ENCODE measurements around the gene APP. TPM values are rescaled to one million over a fixed set of nuclear protein-coding genes. Genes with fewer than 3 reads are reported as not detected.

The APP gene
- total RNA-seq, 1 donor from 2014 or later: 1,790 TPM

DNA sequence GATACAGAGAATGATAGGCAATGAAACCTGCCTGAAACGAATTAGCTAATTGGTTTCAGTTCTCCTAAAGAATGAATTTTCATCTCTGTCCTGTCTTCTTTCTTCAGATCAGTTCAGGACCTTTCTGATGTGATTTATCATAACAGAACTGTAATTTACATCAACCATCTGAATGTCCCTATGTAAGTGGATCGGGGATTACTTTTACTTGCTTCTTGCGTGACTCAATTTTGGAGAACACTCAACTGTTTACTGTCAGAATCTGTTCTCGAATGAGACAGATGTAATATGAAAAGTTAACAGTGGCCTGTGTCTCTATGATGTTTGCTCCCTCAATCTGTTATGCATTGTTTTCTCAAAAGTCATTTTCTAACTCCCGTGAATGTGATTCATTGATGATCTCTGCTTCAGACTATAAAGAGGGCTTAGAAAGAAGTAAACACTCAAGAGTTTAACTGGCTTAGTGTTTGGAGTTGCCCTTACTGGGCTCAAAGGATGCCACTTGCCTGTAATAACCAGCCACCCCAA lies 324.8 kb downstream of the APP start:
- no peak for DNase-seq (ENCODE audit: extremely low read depth, low read depth, low spot score)

- DNase-seq (ENCODE audit: extremely low read depth, low read depth, low spot score): no peak
Measured at GRCh38 chr21:25842925-25843324, 327.6 kb downstream of the APP start.

GRCh38 chr21:25838809-25839208 lies 331.8 kb downstream of the APP start:
- no peak for DNase-seq (ENCODE audit: extremely low read depth, low read depth, low spot score)

- no peak for DNase-seq (ENCODE audit: extremely low read depth, low read depth, low spot score)
Measured at GRCh38 chr21:25837533-25838265, 332.9 kb downstream of the APP start.

- DNase-seq (ENCODE audit: extremely low read depth, low read depth, low spot score): no peak
Measured at GRCh38 chr21:25836396-25836795, 334.2 kb downstream of the APP start.

DNA sequence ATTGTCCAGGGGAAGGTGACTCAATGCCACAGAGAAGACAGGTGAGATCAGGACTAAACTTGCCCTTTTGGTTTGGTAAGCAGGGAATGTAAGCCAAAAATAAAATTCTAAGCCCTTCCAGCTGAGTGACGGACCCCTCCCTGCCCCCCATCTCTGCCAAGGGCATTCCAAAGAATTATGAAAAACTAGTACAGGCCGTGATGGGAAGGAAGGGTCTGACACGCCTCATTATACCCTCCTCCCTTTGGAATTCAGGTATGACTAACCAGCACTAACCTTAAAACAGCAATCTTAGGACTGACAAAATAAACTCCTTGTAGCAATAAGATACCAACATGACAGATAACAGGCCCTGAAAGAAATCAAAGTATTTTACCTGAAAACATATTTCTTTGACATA lies 336.2 kb downstream of the APP start:
- no peak for DNase-seq (ENCODE audit: extremely low read depth, low read depth, low spot score)

DNA sequence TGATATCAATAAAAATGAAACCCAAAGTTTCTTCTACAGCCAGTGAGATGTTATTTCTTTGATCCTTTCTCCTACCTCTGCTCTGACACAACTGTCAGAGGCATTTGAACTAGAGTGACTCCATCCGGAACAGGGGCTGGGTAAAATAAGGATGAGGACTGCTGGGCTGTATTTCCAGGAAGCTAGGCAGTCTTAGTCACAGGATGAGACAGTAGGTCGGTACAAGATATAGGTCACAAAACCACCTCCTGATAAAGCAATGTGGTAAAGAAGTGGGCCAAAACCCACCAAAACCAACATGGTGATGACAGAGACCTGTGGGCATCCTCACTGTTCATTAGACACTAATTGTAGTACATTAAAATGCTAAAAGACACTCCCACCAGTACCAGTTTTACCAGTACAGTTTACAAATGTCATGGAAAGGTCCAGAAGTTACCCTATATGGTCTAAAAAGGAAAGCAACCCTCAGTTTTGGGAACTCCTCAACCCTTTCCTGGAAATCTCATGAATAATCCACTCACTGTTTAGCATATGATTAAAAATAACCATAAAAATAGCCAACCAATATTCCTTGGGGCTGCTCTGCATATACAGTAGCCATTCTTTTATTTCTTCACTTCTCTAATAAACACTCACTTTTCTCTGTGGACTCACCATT lies 339.1 kb downstream of the APP start:
- DNase-seq (ENCODE audit: extremely low read depth, low read depth, low spot score): no peak
